Dermis microvascular lymphatic vessel endothelial cell (primary cell): ENCODE measurements around the gene P3H3. TPM values are rescaled to one million over a fixed set of nuclear protein-coding genes. Genes with fewer than 3 reads are reported as not detected.
A peak's percentile ranks its signal among the peaks of the same experiment; 100 is the strongest.

ENCODE experiments used
- DNase-seq, 2 donors: peaks; one replicate each; pipeline versions ENCODE4 v3.0.0 to v3.0.0-alpha.2; 2010; ENCODE audit warnings: low read depth in 2 of 2
- total RNA-seq: library from RNA; depleted of rRNA; stranded (reverse); fragments of >200 nt; gene quantifications from 2 replicates; pipeline ENCODE4 v1.2.1, GENCODE V29; 2014

P3H3 gene, protein sequence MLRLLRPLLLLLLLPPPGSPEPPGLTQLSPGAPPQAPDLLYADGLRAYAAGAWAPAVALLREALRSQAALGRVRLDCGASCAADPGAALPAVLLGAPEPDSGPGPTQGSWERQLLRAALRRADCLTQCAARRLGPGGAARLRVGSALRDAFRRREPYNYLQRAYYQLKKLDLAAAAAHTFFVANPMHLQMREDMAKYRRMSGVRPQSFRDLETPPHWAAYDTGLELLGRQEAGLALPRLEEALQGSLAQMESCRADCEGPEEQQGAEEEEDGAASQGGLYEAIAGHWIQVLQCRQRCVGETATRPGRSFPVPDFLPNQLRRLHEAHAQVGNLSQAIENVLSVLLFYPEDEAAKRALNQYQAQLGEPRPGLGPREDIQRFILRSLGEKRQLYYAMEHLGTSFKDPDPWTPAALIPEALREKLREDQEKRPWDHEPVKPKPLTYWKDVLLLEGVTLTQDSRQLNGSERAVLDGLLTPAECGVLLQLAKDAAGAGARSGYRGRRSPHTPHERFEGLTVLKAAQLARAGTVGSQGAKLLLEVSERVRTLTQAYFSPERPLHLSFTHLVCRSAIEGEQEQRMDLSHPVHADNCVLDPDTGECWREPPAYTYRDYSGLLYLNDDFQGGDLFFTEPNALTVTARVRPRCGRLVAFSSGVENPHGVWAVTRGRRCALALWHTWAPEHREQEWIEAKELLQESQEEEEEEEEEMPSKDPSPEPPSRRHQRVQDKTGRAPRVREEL
- 18.2 and 22.6 TPM in 2 replicates for total RNA-seq

- peak in 1 of 2 donors; percentile 39 for DNase-seq
Measured at GRCh38 chr12:6827982-6828780, at the start of gene P3H3. P3H3 (plus strand) TSS chr12:6828407; CDS start chr12:6828441, 34 bp downstream.

GRCh38 chr12:6778574-6779550 lies 49.3 kb upstream of the P3H3 start:
- peak; percentile 71 to 92 for DNase-seq

DNA sequence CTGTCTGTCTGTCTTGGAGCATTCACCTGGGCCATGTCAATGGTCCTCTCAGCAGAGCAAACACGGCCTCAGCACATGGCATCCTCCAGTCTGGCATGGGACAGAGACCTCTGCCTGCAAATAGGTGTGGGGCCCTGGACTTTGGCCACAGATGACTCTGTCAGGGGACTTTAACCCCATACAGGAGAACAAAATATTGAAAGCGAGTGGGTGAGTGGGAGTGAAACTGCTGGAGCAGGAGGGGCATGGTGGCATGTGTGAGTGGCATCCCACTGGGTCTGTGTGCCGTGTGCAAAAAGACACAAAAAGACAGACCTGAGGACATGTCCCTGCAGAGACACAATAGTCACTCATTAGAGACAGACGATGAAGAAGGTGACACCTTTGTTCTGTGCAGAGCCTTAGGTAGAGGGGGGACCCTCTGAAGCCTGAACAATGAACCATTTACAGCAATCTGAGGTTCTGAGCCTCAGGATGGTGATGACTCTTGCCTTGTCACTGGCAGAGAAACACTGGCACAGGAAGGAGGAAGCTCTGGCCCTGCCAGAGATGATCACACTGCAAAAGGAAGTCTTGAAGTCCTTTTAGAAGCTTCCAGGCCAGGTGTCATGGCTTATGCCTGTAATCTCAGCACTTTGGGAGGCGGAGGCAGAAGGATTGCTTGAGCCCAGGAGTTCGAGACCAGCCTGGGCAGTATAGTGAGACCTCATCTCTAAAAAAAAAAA lies 48.3 kb upstream of the P3H3 start:
- no peak for DNase-seq

- DNase-seq = no peak
Measured at GRCh38 chr12:6780573-6780972, 47.6 kb upstream of the P3H3 start.

GRCh38 chr12:6782119-6782518 lies 46.1 kb upstream of the P3H3 start:
- DNase-seq = no peak

DNA sequence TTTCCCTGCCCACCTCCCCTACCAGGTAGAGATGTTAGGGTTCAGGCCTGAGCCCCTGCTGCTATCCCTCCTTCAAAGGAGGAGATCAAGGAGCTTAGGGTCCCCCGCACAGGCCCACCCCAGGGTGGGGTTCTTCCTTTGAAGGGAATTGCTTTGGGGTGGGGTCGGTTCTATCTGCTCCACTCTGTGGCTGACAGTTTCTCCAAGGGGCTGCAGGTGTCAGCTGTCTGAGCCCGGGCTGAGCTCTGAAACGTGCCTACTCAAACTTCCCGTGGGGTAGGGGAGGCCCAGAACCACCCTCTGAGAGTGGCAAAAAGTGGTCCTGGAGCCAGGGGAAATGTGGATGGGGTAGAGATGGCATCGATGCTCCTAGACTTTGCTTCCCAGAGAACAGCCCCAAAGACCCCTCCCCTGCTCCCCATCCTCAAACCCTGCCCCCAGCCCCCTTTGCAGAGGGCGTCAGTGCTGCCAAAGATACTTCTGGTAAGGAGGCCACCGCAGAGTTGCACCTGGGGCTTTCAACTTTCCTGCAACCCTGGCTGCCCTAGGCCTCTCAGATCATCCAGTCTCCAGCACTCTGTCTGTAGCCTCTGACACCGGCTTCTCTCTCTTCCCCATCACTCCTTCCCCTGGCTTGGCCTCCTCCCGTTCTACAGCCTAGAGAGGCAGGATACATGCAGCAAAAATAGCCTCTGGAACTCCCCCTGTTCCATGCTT lies 45.2 kb upstream of the P3H3 start:
- DNase-seq = no peak

- DNase-seq = no peak
Measured at GRCh38 chr12:6783828-6784227, 44.4 kb upstream of the P3H3 start.

DNA sequence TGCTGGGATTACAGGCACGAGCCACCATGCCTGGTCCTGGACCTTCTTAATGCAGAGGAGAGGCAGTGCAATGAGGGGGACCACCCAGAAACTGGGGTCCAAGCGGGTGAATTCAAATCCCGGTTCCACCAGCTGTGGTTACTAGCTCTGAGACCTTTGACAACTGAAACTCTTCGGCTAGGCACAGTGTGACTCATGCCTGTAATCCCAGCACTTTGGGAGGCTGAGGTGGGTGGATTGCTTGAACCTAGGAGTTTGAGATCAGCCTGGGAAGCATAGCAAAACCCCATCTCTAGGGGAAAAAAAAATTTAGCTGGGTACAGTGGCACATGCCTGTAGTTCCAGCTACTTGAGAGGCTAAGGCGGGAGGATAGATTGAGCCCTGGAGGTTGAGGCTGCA lies 43.9 kb upstream of the P3H3 start:
- no peak for DNase-seq

DNA sequence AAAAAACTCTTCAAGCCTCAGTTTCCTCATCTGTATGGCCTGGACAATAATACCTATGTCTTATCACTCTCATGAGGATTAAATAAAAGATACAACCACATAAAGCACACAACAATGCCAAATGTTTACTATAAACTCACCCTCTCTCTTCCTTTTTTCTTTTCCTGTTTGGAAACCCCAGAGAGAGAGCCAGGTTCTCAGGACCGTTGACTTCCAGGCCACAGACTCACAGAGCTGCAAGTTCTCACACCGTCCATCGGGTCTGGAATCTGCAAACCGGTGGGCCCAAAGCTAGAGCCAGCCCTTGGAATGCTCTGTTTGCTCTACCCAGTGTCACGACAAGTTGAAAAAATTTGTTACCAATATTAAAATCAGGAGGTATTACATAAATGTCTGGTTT lies 43.4 kb upstream of the P3H3 start:
- peak in 1 of 2 donors; percentile 32 for DNase-seq

DNA sequence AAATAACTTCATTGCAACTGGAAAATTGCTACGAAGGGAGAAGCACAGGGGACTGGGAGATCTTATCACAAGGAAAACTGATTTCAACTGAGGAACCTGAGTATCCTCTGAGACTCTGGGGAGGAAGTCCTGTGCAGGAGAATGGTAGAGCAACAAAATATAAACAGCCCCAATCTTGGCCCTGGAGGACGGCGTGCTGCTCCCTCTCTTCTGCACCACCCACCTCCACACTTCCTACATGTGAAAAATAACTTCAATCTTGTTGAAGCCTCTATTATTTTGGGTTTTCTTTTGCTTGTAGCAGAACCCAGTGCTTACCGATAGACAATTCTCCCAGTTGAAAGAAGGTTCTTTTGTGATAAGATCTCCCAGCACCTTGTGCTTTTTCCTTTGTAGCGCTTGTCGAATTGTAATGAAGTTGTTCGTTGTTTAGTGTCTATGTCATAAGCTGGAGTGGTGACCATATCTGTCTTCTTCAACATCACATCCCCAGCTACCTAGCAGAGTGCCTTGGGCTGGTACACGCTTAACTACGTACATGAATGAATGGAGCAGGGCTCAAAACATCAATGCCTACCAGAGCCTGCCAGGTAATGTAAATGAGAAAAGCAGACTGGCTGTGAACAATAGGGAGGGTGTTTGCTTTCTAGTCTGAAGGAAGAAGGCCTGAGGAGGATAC lies 41.7 kb upstream of the P3H3 start:
- no peak for DNase-seq

DNA sequence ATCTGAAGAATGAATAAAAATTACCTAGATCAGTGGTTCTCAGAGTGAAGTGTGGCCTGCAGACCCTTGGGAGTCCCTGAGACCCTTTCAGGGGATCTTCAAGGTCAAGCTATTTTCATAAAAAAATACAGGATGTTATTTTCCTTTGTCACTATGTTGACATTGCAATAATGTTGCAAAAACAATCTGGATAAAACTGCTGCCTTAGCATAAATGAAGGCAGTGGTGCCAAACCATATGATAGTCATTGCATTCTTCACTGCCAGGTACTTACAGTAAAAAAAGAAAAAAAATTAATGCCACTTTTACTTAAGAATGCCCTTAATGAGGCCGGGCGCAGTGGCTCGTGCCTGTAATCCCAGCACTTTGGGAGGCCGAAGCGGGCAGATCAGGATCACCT lies 40.9 kb upstream of the P3H3 start:
- DNase-seq = no peak

DNA sequence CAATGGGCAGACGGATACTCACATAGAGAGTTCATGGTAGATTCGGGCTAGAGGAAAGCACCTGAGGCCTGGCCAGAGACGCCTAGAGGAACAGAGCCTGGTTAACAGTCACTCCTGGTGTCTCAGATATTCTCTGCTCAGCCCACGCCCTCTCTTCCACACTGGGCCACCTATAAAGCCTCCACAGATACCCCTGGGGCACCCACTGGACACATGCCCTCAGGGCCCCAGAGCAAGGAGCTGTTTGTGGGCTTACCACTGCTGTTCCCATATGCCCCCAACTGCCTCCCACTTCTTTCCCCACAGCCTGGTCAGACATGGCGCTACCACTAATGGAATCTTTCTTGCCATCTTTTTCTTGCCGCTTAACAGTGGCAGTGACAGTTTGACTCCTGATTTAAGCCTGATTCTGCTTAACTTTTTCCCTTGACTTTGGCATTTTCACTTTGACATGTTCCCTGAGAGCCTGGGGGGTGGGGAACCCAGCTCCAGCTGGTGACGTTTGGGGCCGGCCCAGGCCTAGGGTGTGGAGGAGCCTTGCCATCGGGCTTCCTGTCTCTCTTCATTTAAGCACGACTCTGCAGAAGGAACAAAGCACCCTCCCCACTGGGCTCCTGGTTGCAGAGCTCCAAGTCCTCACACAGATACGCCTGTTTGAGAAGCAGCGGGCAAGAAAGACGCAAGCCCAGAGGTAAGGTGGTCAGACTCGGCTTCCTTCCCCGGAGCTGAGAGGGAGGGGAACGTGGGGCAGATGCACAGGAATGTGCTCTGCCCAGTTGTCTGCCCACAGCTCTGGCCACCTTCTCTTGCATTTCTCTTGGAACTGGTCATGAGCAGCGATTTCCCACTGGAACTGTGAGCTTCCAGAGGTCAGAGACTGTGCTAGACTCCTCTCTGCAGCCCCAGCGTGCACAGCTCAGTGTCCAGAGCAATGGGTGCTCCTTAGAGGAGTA lies 39.0 kb upstream of the P3H3 start, which contains the start of gene CD4:
Gene CD4, plus strand, starts transcription at position 557 of the 953 bp plus-strand sequence. CDS start 10,611 bp downstream, outside the sequence.
- no peak for DNase-seq

DNA sequence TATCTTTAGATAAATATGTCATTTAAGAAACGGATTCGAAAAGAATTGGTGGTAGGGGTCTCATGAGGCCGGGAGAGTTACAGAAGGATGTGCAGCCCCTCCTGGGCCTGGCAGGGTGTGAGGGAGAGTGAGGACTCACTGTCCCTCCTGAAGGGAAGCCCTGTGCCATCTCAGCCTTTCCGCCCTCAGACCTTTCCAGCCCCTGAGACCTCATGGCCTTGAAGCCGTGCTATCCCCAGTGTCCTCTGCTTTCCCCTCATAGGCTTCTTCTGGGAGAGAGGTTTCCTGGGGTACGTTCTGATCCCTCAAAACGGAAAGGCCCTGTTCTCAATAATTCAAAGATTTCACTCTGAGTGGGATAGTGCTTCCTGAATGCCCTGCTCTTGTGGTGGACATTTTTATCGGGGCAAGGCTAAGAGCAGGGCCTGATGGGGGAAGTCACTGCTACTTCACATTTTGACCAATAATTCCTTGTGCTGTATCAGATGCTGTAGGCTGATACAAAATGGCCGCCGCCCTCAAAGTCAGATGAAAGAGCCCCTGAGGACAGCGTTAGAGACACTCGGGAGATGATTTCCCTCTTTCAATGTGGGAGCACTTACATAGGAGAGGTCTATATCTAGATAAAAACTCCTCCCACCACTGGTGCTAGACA lies 37.6 kb upstream of the P3H3 start:
- DNase-seq = no peak

DNA sequence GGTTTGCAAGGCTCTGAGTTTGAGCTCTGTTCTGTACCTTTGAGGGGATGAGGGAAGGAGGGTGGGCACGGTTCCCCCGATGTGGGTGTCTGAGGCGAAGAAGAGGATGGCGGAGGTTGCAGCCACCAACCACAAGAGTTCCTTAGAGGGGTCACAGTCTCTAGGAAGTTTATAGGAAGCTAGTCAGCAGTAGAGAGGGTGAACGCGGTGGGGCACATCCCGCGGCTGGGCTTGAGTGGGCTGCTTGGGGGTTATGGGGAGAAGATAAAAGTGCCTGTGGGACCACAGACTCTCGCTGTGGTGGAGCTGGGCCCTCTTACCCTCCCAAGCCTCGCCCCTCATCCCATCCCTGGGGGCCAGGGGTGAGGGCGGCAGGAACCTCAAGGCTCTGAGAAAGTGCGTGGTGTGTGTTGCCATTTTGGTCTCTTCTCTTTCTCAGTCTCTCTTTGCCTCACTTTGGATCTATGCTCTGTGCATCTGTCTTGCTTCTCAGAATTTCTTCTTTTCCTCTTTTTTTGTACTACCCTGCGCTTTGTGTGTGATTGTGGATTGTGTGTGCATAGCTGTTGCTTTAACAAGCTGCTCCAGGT lies 36.2 kb upstream of the P3H3 start:
- no peak for DNase-seq

GRCh38 chr12:6792522-6793201 lies 35.5 kb upstream of the P3H3 start:
- DNase-seq = no peak

GRCh38 chr12:6795088-6795487 lies 33.1 kb upstream of the P3H3 start:
- DNase-seq = no peak
